BLaER1 treated with 17β-estradiol and CSF1 and Interleukin-3, amounts not matched to agents 10 nM and 100 nM (cell line): ENCODE measurements around the gene CBLN1.
"Not testable (repeated sequence)": the region's sequence is repeated elsewhere in the genome, so short reads cannot be mapped to it uniquely, and the experiment has no call there.

Experiments
- H3K27ac ChIP-seq, 11 experiments: shearing (Covaris generic); formaldehyde crosslinking; 2 replicates each; pipeline ENCODE4 v1.8.1; 2022
- H3K27me3 ChIP-seq, 11 experiments: shearing (Covaris generic); formaldehyde crosslinking; 2 replicates each; pipeline ENCODE4 v1.8.1; 2022
- H3K36me3 ChIP-seq, 11 experiments: shearing (Covaris generic); formaldehyde crosslinking; 2 replicates each; pipeline ENCODE4 v1.8.1; 2022
- H3K4me1 ChIP-seq, 10 experiments: shearing (Covaris generic); formaldehyde crosslinking; 2 replicates each; pipeline ENCODE4 v1.8.1; 2022
- H3K4me2 ChIP-seq, 11 experiments: shearing (Covaris generic); formaldehyde crosslinking; 2 replicates each; pipeline ENCODE4 v1.8.1; 2022
- H3K4me3 ChIP-seq, 10 experiments: shearing (Covaris generic); formaldehyde crosslinking; 2 replicates each; pipeline ENCODE4 v1.8.1; 2022
- H3K9ac ChIP-seq, 11 experiments: shearing (Covaris generic); formaldehyde crosslinking; 2 replicates each; pipeline ENCODE4 v1.8.1; 2022
- H3K9me3 ChIP-seq, 11 experiments: shearing (Covaris generic); formaldehyde crosslinking; replicated peaks in 1 of 11; 2 replicates each; pipeline ENCODE4 v1.8.1; 2022
- H4K20me1 ChIP-seq, 11 experiments: shearing (Covaris generic); formaldehyde crosslinking; 2 replicates each; pipeline ENCODE4 v1.8.1; 2022
- Cebpa-rat ChIP-seq, 11 experiments: shearing (Covaris generic); IDR thresholded peaks; 2 replicates each; pipeline ENCODE4 v1.8.1; 2022

CBLN1 gene

GRCh38 chr16:49260253-49260652 lies 21.4 kb downstream of the CBLN1 start:
- no peaks in the 10 kb centered on the region for H3K36me3 ChIP-seq
- no peak for TF ChIP-seq Cebpa-rat (IDR thresholded peaks at IDR 0.05)
- H3K9me3 ChIP-seq: no peaks in the 10 kb centered on the region
- H3K4me1 ChIP-seq: no peaks in the 10 kb centered on the region
- no peak overlapping the region for H3K4me3 ChIP-seq
- H3K9ac ChIP-seq: no peak overlapping the region
- no peaks in the 10 kb centered on the region for H4K20me1 ChIP-seq
- H3K27me3 ChIP-seq: no peaks in the 10 kb centered on the region
- no peak overlapping the region for H3K4me2 ChIP-seq
- no peak overlapping the region for H3K27ac ChIP-seq

- Histone ChIP-seq H3K27ac (no peak overlapping the region), H3K9me3 (no peaks in the 10 kb centered on the region), H3K36me3 (no peaks in the 10 kb centered on the region), H3K27me3 (no peaks in the 10 kb centered on the region), H3K9ac (no peak overlapping the region), H3K4me2 (no peak overlapping the region), H4K20me1 (no peaks in the 10 kb centered on the region), H3K4me1 (no peaks in the 10 kb centered on the region), H3K4me3 (no peak overlapping the region)
- TF ChIP-seq Cebpa-rat (IDR thresholded peaks at IDR 0.05): no peak
Measured at GRCh38 chr16:49259330-49259729, 22.3 kb downstream of the CBLN1 start.

GRCh38 chr16:49250689-49251088 lies 30.9 kb downstream of the CBLN1 start:
- Histone ChIP-seq H3K4me2 (no peak overlapping the region), H3K27ac (no peak overlapping the region), H4K20me1 (no peaks in the 10 kb centered on the region), H3K9ac (no peak overlapping the region), H3K27me3 (no peaks in the 10 kb centered on the region), H3K9me3 (no peaks in the 10 kb centered on the region), H3K36me3 (no peaks in the 10 kb centered on the region), H3K4me3 (no peak overlapping the region), H3K4me1 (no peaks in the 10 kb centered on the region)
- TF ChIP-seq Cebpa-rat (IDR thresholded peaks at IDR 0.05): no peak

DNA sequence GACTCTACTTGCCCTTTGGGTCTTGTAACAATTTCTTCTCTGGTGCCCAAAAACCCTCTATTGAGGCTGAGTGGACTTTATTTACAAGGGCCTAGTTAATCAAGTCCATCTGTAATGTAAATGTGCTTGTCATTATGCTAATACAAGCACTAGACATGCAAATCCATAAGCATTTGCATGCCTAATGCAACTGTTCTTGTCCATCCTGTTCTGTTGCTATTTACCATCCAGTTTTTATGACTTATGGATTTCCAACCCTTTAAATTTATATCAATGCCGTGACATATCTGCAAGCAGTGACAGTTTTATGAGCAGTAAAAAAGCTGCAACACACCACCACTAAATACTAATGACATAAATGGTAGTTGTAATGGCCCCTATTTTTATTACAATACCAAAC lies 33.4 kb downstream of the CBLN1 start:
- no peaks in the 10 kb centered on the region for H3K4me1 ChIP-seq
- H3K9me3 ChIP-seq: no peaks in the 10 kb centered on the region
- no peak overlapping the region for H3K4me3 ChIP-seq
- no peak overlapping the region for H3K27ac ChIP-seq
- TF ChIP-seq Cebpa-rat (IDR thresholded peaks at IDR 0.05): no peak
- H3K4me2 ChIP-seq: no peak overlapping the region
- H3K36me3 ChIP-seq: no peaks in the 10 kb centered on the region
- H3K27me3 ChIP-seq: no peaks in the 10 kb centered on the region
- no peaks in the 10 kb centered on the region for H4K20me1 ChIP-seq
- no peak overlapping the region for H3K9ac ChIP-seq

DNA sequence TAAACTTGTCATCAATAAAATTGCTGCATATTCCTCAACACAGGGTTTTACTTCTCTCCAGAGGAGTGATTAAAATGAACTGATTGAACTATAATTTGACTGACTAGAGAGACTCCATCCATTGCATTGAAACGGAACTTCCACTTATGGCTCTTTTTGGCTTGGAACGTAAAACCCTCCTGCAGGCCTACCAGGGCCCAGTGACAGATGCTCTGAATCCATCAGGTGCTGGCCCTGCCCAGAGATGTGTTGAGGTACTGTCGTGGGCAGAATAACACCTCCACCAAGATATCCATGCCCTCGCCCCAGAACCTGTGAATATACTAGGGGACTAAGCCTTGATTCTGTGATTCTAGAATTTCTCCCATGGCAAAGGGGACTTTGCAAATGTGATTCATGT lies 45.4 kb downstream of the CBLN1 start:
- Histone ChIP-seq H3K4me3 (no peak overlapping the region), H3K36me3 (no peaks in the 10 kb centered on the region), H3K4me2 (no peak overlapping the region), H3K4me1 (no peaks in the 10 kb centered on the region), H3K27ac (no peak overlapping the region), H3K9ac (no peak overlapping the region), H3K9me3 (peaks cover 0 to 5% (median 0%) of the 10 kb centered on the region in 11 experiments; a peak in 2 of 22 replicates), H3K27me3 (no peaks in the 10 kb centered on the region), H4K20me1 (no peaks in the 10 kb centered on the region)
- no peak for TF ChIP-seq Cebpa-rat (IDR thresholded peaks at IDR 0.05)

DNA sequence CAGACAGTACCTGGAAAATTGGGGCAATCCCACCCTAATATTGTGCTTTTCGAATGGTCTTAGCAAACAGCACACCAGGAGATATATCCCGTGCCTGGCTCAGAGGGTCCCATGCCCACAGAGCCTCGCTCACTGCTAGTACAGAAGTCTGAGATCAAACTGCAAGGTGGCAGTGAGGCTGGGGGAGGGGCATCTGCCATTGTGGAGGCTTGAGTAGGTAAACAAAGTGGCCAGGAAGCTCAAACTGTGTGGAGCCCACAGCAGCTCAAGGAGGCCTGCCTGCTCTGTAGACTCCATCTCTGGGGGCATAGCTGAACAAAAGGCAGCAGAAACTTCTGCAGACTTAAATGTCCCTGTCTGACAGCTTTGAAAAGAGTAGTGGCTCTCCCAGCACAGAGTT lies 53.3 kb downstream of the CBLN1 start:
- not testable (repeated sequence) for H3K9ac ChIP-seq

More for the DNA sequence above, 53.3 kb downstream of the CBLN1 start:
- H4K20me1 ChIP-seq, H3K9me3 ChIP-seq, H3K4me2 ChIP-seq, H3K4me3 ChIP-seq, H3K27ac ChIP-seq, H3K4me1 ChIP-seq, H3K27me3 ChIP-seq, H3K36me3 ChIP-seq: not testable (repeated sequence)
